Neutrophil (primary cell): ENCODE measurements around the gene ADGRV1.

Experiments
- H3K27ac ChIP-seq: fragments of 200-600 bp; sonication (generic); 2 replicates; pipeline ENCODE4 v1.5.1; 2016; ENCODE audit warnings: mild to moderate bottlenecking, moderate library complexity
- H3K27me3 ChIP-seq: fragments of 200-600 bp; sonication (generic); 2 replicates; pipeline ENCODE4 v1.6.0; 2016; ENCODE audit warnings: mild to moderate bottlenecking
- H3K36me3 ChIP-seq: fragments of 200-600 bp; sonication (generic); 2 replicates; pipeline ENCODE4 v1.5.1; 2017
- H3K4me1 ChIP-seq, 2 experiments: fragments of 200-600 bp in 1 of 2; sonication (generic) in 1 of 2; 1 replicate in 1 of 2; 2 replicates in 1 of 2; pipeline versions ENCODE4 v1.5.1 to v1.6.1; 2013 to 2016; ENCODE audit warnings: low read depth in 1 of 2, low read length in 1 of 2, mild to moderate bottlenecking in 1 of 2, moderate library complexity in 1 of 2; ENCODE audit not compliant: control insufficient read depth in 1 of 2, insufficient read depth in 1 of 2
- H3K4me3 ChIP-seq, 2 experiments: fragments of 200-600 bp in 1 of 2; sonication (generic) in 1 of 2; 1 replicate in 1 of 2; 2 replicates in 1 of 2; pipeline ENCODE4 v1.5.1; 2013 to 2016; ENCODE audit warnings: low read depth in 1 of 2, low read length in 1 of 2, mild to moderate bottlenecking in 1 of 2, moderate library complexity in 1 of 2
- H3K9me3 ChIP-seq: fragments of 200-600 bp; sonication (generic); 2 replicates; pipeline ENCODE4 v1.5.1; 2016
- CTCF ChIP-seq: fragments of 200-600 bp; sonication (generic); IDR thresholded peaks from 2 replicates; pipeline ENCODE4 v1.5.1; 2016; ENCODE audit warnings: antibody characterized with exemption

ADGRV1 gene

GRCh38 chr5:90898326-90899013 lies 339.9 kb downstream of the ADGRV1 start:
- Histone ChIP-seq H3K4me1 (no peaks in the 10 kb centered on the region), H3K9me3 (no peaks in the 10 kb centered on the region), H3K36me3 (no peaks in the 10 kb centered on the region), H3K27me3 (no peaks in the 10 kb centered on the region), H3K27ac (no peak overlapping the region), H3K4me3 (no peak overlapping the region)
- TF ChIP-seq CTCF, result no peak

GRCh38 chr5:90899014-90899604 lies 340.5 kb downstream of the ADGRV1 start:
- Histone ChIP-seq H3K27me3 (no peaks in the 10 kb centered on the region), H3K9me3 (no peaks in the 10 kb centered on the region), H3K36me3 (no peaks in the 10 kb centered on the region), H3K4me3 (no peak overlapping the region), H3K4me1 (no peaks in the 10 kb centered on the region), H3K27ac (no peak overlapping the region)
- TF ChIP-seq CTCF, result no peak

GRCh38 chr5:90901261-90901660 lies 342.7 kb downstream of the ADGRV1 start:
- no peaks in the 10 kb centered on the region for H3K9me3 ChIP-seq
- H3K4me1 ChIP-seq, result no peaks in the 10 kb centered on the region
- no peaks in the 10 kb centered on the region for H3K36me3 ChIP-seq
- TF ChIP-seq CTCF, result no peak
- no peak overlapping the region for H3K27ac ChIP-seq
- no peak overlapping the region for H3K4me3 ChIP-seq
- H3K27me3 ChIP-seq, result no peaks in the 10 kb centered on the region

DNA sequence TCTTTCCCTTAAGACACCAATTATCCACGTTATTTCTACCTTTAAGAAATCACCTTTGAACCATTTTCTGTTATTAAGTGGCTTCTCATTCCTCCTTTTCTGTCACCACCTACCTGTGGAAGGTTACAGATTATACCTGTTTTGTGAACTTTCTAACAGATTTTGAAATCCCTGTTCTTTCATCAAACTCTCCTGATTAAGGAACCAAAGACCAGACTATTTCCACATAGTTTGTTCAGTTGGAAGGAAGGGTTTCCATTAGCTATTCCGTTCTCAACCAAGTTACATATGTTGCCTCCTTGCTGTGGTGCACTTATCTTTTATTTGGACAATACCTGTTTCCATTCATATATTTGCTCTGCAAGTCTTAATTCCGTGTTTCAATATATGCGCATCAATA lies 343.6 kb downstream of the ADGRV1 start:
- TF ChIP-seq CTCF, result no peak
- Histone ChIP-seq H3K9me3 (no peaks in the 10 kb centered on the region), H3K27ac (no peak overlapping the region), H3K4me3 (no peak overlapping the region), H3K27me3 (no peaks in the 10 kb centered on the region), H3K36me3 (no peaks in the 10 kb centered on the region), H3K4me1 (no peaks in the 10 kb centered on the region)

- no peak overlapping the region for H3K4me3 ChIP-seq
- no peaks in the 10 kb centered on the region for H3K36me3 ChIP-seq
- H3K9me3 ChIP-seq, result no peaks in the 10 kb centered on the region
- no peaks in the 10 kb centered on the region for H3K4me1 ChIP-seq
- no peak for TF ChIP-seq CTCF
- H3K27ac ChIP-seq, result no peak overlapping the region
- H3K27me3 ChIP-seq, result no peaks in the 10 kb centered on the region
Observed at GRCh38 chr5:90902651-90903386, 344.2 kb downstream of the ADGRV1 start.
